T-helper 9 cell (primary cell): ENCODE results near the gene RUVBL2.
"Not testable (repeated sequence)": the region's sequence is repeated elsewhere in the genome, so short reads cannot be mapped to it uniquely, and the experiment has no call there.

Source experiments
- DNase-seq: peaks from one replicate; pipeline ENCODE4 v3.0.0-alpha.2; 2020

Gene RUVBL2

GRCh38 chr19:49050376-49051033 is 56.8 kb downstream of the RUVBL2 start:
- not testable (repeated sequence) for DNase-seq

GRCh38 chr19:49056101-49056901 is 62.6 kb downstream of the RUVBL2 start:
- DNase-seq: peak; percentile 28

GRCh38 chr19:49056902-49057596 is 63.4 kb downstream of the RUVBL2 start:
- DNase-seq: not testable (repeated sequence)

- peak; percentile 26 for DNase-seq
Observed at GRCh38 chr19:49057636-49058234, 64.0 kb downstream of the RUVBL2 start, which contains the start of gene CGB7. TSS of gene CGB7 (minus strand) at chr19:49057749. CDS start at chr19:49055375, 2,374 bp downstream.

- no peak for DNase-seq
Observed at GRCh38 chr19:49058562-49058961, 64.9 kb downstream of the RUVBL2 start.

GRCh38 chr19:49059053-49059452 is 65.4 kb downstream of the RUVBL2 start:
- no peak for DNase-seq

GRCh38 chr19:49061000-49061399 is 67.3 kb downstream of the RUVBL2 start:
- no peak for DNase-seq

- DNase-seq: no peak
Observed at GRCh38 chr19:49061445-49061844, 67.8 kb downstream of the RUVBL2 start.

- DNase-seq: no peak
Observed at GRCh38 chr19:49064029-49064629, 70.4 kb downstream of the RUVBL2 start.

- DNase-seq: no peak
Observed at GRCh38 chr19:49064768-49065611, 71.3 kb downstream of the RUVBL2 start, which contains the start of gene NTF4. TSS of gene NTF4 (minus strand) at chr19:49064818. CDS start at chr19:49061997, 2,821 bp downstream.
